IMR-90 (cell line): ENCODE results near the gene LDLRAD4. TPM values are rescaled to one million over a fixed set of nuclear protein-coding genes. Genes with fewer than 3 reads are reported as not detected.

ENCODE experiments used
- ATAC-seq: fragments of 200-7000 bp; cut with Tn5 transposase; 2 replicates; pipeline ENCODE4 v1.9.1; 2020; ENCODE audit warnings: low read depth, mild to moderate bottlenecking, moderate library complexity
- BruUV-seq: library from RNA; stranded (reverse); fragments of 400-500 nt; replicated peaks from 2 replicates; lab custom pipeline; 2021; lab: Mats Ljungman, UMichigan
- CTCF ChIA-PET: fragments of 300-600 bp; formaldehyde crosslinking; extraction: SDS; loops from one replicate; lab custom pipeline; 2021; ENCODE audit warnings: antibody characterized with exemption; lab: Yijun Ruan, JAX
- POLR2A ChIA-PET: fragments of 300-600 bp; sonication (Branson Sonifier 250); formaldehyde crosslinking; loops from one replicate; lab custom pipeline; 2022; ENCODE audit warnings: antibody characterized with exemption; ENCODE audit not compliant: unreplicated experiment; lab: Charles Lee
- DNase-seq: peaks from one replicate; pipeline ENCODE4 v3.0.0; 2013
- H2AFZ ChIP-seq: replicated peaks from 2 replicates; pipeline ENCODE3; 2013; ENCODE audit warnings: low read length, mild to moderate bottlenecking; ENCODE audit not compliant: poor library complexity
- H2AK5ac ChIP-seq: 2 replicates; pipeline ENCODE4 v1.6.1; 2013; ENCODE audit warnings: low read depth, low read length, inconsistent platforms
- H2AK9ac ChIP-seq: replicated peaks from 2 replicates; pipeline ENCODE3; 2013; ENCODE audit warnings: mild to moderate bottlenecking, low read depth, low read length, moderate library complexity; ENCODE audit not compliant: poor library complexity
- H2BK120ac ChIP-seq: 2 replicates; pipeline ENCODE4 v1.6.1; 2013; ENCODE audit warnings: low read depth, low read length, inconsistent platforms
- H2BK15ac ChIP-seq: 3 replicates; pipeline ENCODE4 v1.6.1; 2013; ENCODE audit warnings: low read depth, low read length, inconsistent platforms
- H2BK20ac ChIP-seq: 2 replicates; pipeline ENCODE4 v1.6.1; 2013; ENCODE audit warnings: low read depth, mild to moderate bottlenecking, inconsistent platforms, low read length, moderate library complexity
- H2BK5ac ChIP-seq: 2 replicates; pipeline ENCODE4 v1.6.1; 2013; ENCODE audit warnings: mild to moderate bottlenecking, low read depth, low read length, inconsistent platforms; ENCODE audit not compliant: poor library complexity, severe bottlenecking
- H3K14ac ChIP-seq: replicated peaks from 2 replicates; pipeline ENCODE4 v1.6.1; 2013; ENCODE audit warnings: low read depth, low read length, inconsistent platforms
- H3K18ac ChIP-seq: 2 replicates; pipeline ENCODE4 v1.6.1; 2013; ENCODE audit warnings: low read depth, low read length, control low read depth
- H3K23ac ChIP-seq: 2 replicates; pipeline ENCODE4 v1.6.1; 2013; ENCODE audit warnings: low read depth, low read length, inconsistent platforms
- H3K27ac ChIP-seq: 2 replicates; pipeline ENCODE4 v1.5.1; 2013; ENCODE audit warnings: mild to moderate bottlenecking, control low read depth, low read length; ENCODE audit not compliant: insufficient read depth
- H3K27me3 ChIP-seq: 2 replicates; pipeline ENCODE4 v1.6.1; 2013; ENCODE audit warnings: low read length; ENCODE audit not compliant: control insufficient read depth, insufficient read depth
- H3K36me3 ChIP-seq: 2 replicates; pipeline ENCODE4 v1.6.1; 2013; ENCODE audit warnings: low read length, mixed read lengths; ENCODE audit not compliant: control insufficient read depth, insufficient read depth
- H3K4ac ChIP-seq: 2 replicates; pipeline ENCODE4 v1.6.1; 2013; ENCODE audit warnings: low read depth, low read length, inconsistent platforms
- H3K4me1 ChIP-seq: 2 replicates; pipeline ENCODE4 v1.6.1; 2013; ENCODE audit warnings: low read length, mixed read lengths; ENCODE audit not compliant: control insufficient read depth, insufficient read depth
- H3K4me2 ChIP-seq: 2 replicates; pipeline ENCODE4 v1.6.1; 2013; ENCODE audit warnings: low read depth, mild to moderate bottlenecking, control low read depth, low read length, moderate library complexity
- H3K4me3 ChIP-seq: 2 replicates; pipeline ENCODE4 v1.5.1; 2013; ENCODE audit warnings: low read depth, mild to moderate bottlenecking, control low read depth, low read length, moderate library complexity; ENCODE audit not compliant: insufficient read depth
- H3K56ac ChIP-seq: 2 replicates; pipeline ENCODE4 v1.6.1; 2013; ENCODE audit warnings: low read length, inconsistent platforms; ENCODE audit not compliant: insufficient read depth; ENCODE audit errors: extremely low read depth
- H3K79me1 ChIP-seq, 2 experiments: 2 replicates each; pipeline ENCODE4 v1.6.1; 2013; ENCODE audit warnings: low read length in 2 of 2, inconsistent platforms in 1 of 2, low read depth in 1 of 2
- H3K9ac ChIP-seq: 2 replicates; pipeline ENCODE4 v1.6.1; 2013; ENCODE audit warnings: low read depth, low read length, control low read depth
- H3K9me1 ChIP-seq: 2 replicates; pipeline ENCODE4 v1.6.1; 2013; ENCODE audit warnings: low read length, inconsistent platforms; ENCODE audit not compliant: insufficient read depth
- H3K9me3 ChIP-seq: 2 replicates; pipeline ENCODE4 v1.6.1; 2013; ENCODE audit warnings: low read length; ENCODE audit not compliant: control insufficient read depth, insufficient read depth
- H4K20me1 ChIP-seq: 2 replicates; pipeline ENCODE4 v1.6.1; 2013; ENCODE audit warnings: low read length, inconsistent platforms; ENCODE audit not compliant: insufficient read depth
- H4K5ac ChIP-seq: 2 replicates; pipeline ENCODE4 v1.6.1; 2013; ENCODE audit warnings: mild to moderate bottlenecking, low read depth, low read length, control low read depth
- H4K8ac ChIP-seq, 2 experiments: 2 replicates each; pipeline ENCODE4 v1.6.1; 2013; ENCODE audit warnings: low read depth in 2 of 2, low read length in 2 of 2, control low read depth in 1 of 2, inconsistent platforms in 1 of 2
- H4K91ac ChIP-seq: 2 replicates; pipeline ENCODE4 v1.6.1; 2013; ENCODE audit warnings: low read depth, low read length, inconsistent platforms; ENCODE audit not compliant: insufficient read depth
- BHLHE40 ChIP-seq: fragments of 150-350 bp; IDR thresholded peaks from 2 replicates; pipeline ENCODE4 v1.6.1; 2016; ENCODE audit warnings: mild to moderate bottlenecking, low read depth, low read length
- CEBPB ChIP-seq: IDR thresholded peaks from 2 replicates; pipeline ENCODE4 v1.6.1; 2012; ENCODE audit warnings: low read depth, low read length, improper control_type of control experiment
- CHD1 ChIP-seq: IDR thresholded peaks from 2 replicates; pipeline ENCODE4 v1.6.1; 2012; ENCODE audit warnings: low read depth, low read length, improper control_type of control experiment
- MAFK ChIP-seq: IDR thresholded peaks from 2 replicates; pipeline ENCODE4 v1.6.1; 2012; ENCODE audit warnings: low read depth, low read length, improper control_type of control experiment
- MAZ ChIP-seq: IDR thresholded peaks from 2 replicates; pipeline ENCODE4 v1.6.1; 2012; ENCODE audit warnings: low read depth, mild to moderate bottlenecking, low read length, improper control_type of control experiment, moderate library complexity, borderline replicate concordance
- MXI1 ChIP-seq: IDR thresholded peaks from 2 replicates; pipeline ENCODE4 v1.6.1; 2012; ENCODE audit warnings: low read depth, mild to moderate bottlenecking, low read length, moderate library complexity, borderline replicate concordance
- NFE2L2 ChIP-seq: fragments of 150-350 bp; IDR thresholded peaks from 2 replicates; pipeline ENCODE4 v1.6.1; 2016; ENCODE audit warnings: low read depth, mild to moderate bottlenecking, low read length
- POLR2A ChIP-seq: IDR thresholded peaks from 2 replicates; pipeline ENCODE4 v1.6.1; 2012; ENCODE audit warnings: mild to moderate bottlenecking, low read depth, low read length
- RCOR1 ChIP-seq: IDR thresholded peaks from 2 replicates; pipeline ENCODE4 v1.6.1; 2012; ENCODE audit warnings: mild to moderate bottlenecking, low read length, improper control_type of control experiment; ENCODE audit not compliant: insufficient replicate concordance
- SMC3 ChIP-seq: fragments of 150-350 bp; IDR thresholded peaks from 2 replicates; pipeline ENCODE4 v1.6.1; 2016; ENCODE audit warnings: low read depth, mild to moderate bottlenecking, antibody characterized with exemption, low read length, moderate library complexity
- WGBS, 2 experiments: methylation state at CpG; one replicate each; pipeline versions ENCODE4 v1.1.5 to v1.1.7; 2013; ENCODE audit warnings: missing lambda C conversion rate in 2 of 2; ENCODE audit not compliant: insufficient read length in 1 of 2; ENCODE audit errors: extremely low coverage in 2 of 2; 5-methylcytosine and 5-hydroxymethylcytosine counted together
- dilution Hi-C: fragments of 300-500 bp; cut with HindIII; formaldehyde crosslinking; loops from one replicate; pipeline ENCODE4 v1.14.3; 2018; ENCODE audit warnings: low sequenced_read_pairs; ENCODE audit not compliant: unreplicated experiment
- in situ Hi-C: fragments of 300-500 bp; cut with MboI; formaldehyde crosslinking; loops from 3 replicates; pipeline ENCODE4 v1.14.3; 2019; ENCODE audit warnings: low sequenced_read_pairs, inconsistent platforms, mixed read lengths
- intact Hi-C: fragments of 100-400 bp; cut with micrococcal nuclease; formaldehyde crosslinking; loops from 2 replicates; pipeline ENCODE4 v1.10.0; 2022
- polyA plus RNA-seq, 3 experiments: library from polyadenylated mRNA; depleted of rRNA; stranded (reverse); fragments of >200 nt; gene quantifications; 2 replicates each; pipeline ENCODE4 v1.2.3, GENCODE V29; 2012; ENCODE audit warnings: low replicate concordance in 1 of 3
- total RNA-seq: library from RNA; depleted of rRNA; stranded (reverse); fragments of >200 nt; gene quantifications from 2 replicates; pipeline ENCODE4 v1.2.3, GENCODE V29; 2012
- TF ChIP-seq, protein P1 (sequence below): fragments of 150-350 bp; IDR thresholded peaks from 2 replicates; pipeline ENCODE4 v1.6.1; 2016; ENCODE audit warnings: low read depth, mild to moderate bottlenecking, low read length, moderate library complexity, borderline replicate concordance
- TF ChIP-seq, protein P2 (sequence below): fragments of 150-350 bp; IDR thresholded peaks from 2 replicates; pipeline ENCODE4 v1.6.1; 2017; ENCODE audit warnings: mild to moderate bottlenecking, antibody characterized with exemption, low read length, low read depth

Gene LDLRAD4
- total and polyA plus RNA-seq, 2 of the 4 experiments (the other 2 are of a cell fraction), result not detected

DNA sequence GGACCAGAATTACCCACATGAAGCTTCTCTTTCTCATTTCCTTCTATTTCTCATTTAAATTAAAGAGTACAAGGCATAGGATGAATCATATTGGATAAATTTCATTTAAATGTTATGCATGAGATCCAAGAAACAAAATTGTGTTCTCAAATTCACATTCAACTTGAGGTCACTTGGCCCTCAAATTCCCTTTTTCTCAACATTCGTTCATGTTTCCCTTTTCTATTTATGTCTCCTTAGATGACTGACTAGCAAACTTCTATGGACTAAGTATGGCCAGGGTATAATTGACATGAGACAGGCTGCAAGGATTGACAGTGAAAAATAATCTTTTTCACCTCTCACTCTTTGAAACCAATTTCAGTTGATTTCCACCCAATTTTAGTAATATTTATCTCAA, 4.0 kb upstream of the LDLRAD4 start:
- Histone ChIP-seq H3K4ac (no peak overlapping the region), H3K4me1 (no peaks in the 10 kb centered on the region; the same call in 1 of the 2 replicates), H4K20me1 (no peaks in the 10 kb centered on the region), H3K23ac (no peak overlapping the region), H2BK5ac (no peak overlapping the region), H2AK9ac (no peak overlapping the region), H3K79me1 (no peaks in the 10 kb centered on the region), H2BK20ac (no peak overlapping the region), H3K27ac (no peak overlapping the region), H3K9me3 (no peaks in the 10 kb centered on the region; the same call in 1 of the 2 replicates), H2BK120ac (no peak overlapping the region), H3K4me3 (no peak overlapping the region), H4K5ac (no peak overlapping the region), H3K27me3 (peaks cover 55% of the 10 kb centered on the region), H3K36me3 (no peaks in the 10 kb centered on the region), H2BK15ac (no peak overlapping the region), H3K56ac (no peak overlapping the region), H3K18ac (no peak overlapping the region), H4K91ac (no peak overlapping the region), H3K9me1 (no peaks in the 10 kb centered on the region), H3K14ac (no peak overlapping the region), H2AFZ (no peak overlapping the region), H3K9ac (no peak overlapping the region), H4K8ac (no peak overlapping the region), H3K4me2 (no peak overlapping the region), H2AK5ac (no peak overlapping the region)
- ChIA-PET CTCF (interaction anchor here (0.6 kb wide), 1 partner anchor 17 kb away, joined by 4 read pairs; no protein-coding TSS in a partner anchor), POLR2A (no interaction called here)
- dilution Hi-C loops, result no loop called here
- ATAC-seq, result no peak
- in situ Hi-C loops, result no loop called here
- WGBS, 2 experiments, result no CpG with 5 or more reads among the region's 1 CpG
- intact Hi-C loops, result no loop called here
- no peak for TF ChIP-seq RCOR1
- TF ChIP-seq MXI1, result no peak
- no peak for TF ChIP-seq CEBPB
- no peak for TF ChIP-seq POLR2A
- no peak for TF ChIP-seq MAZ
- no peak for TF ChIP-seq NFE2L2
- TF ChIP-seq, protein P1, sequence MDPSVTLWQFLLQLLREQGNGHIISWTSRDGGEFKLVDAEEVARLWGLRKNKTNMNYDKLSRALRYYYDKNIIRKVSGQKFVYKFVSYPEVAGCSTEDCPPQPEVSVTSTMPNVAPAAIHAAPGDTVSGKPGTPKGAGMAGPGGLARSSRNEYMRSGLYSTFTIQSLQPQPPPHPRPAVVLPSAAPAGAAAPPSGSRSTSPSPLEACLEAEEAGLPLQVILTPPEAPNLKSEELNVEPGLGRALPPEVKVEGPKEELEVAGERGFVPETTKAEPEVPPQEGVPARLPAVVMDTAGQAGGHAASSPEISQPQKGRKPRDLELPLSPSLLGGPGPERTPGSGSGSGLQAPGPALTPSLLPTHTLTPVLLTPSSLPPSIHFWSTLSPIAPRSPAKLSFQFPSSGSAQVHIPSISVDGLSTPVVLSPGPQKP, result no peak
- TF ChIP-seq CHD1, result no peak
- TF ChIP-seq BHLHE40, result no peak
- TF ChIP-seq SMC3, result no peak
- TF ChIP-seq, protein P2, sequence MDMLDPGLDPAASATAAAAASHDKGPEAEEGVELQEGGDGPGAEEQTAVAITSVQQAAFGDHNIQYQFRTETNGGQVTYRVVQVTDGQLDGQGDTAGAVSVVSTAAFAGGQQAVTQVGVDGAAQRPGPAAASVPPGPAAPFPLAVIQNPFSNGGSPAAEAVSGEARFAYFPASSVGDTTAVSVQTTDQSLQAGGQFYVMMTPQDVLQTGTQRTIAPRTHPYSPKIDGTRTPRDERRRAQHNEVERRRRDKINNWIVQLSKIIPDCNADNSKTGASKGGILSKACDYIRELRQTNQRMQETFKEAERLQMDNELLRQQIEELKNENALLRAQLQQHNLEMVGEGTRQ, result no peak
- no peak for TF ChIP-seq MAFK
- BruUV-seq, result no TSS peak
- DNase-seq, result no peak
